Peyer's patch (tissue), 4 donors: ENCODE results near the gene EWSR1.

Experiments used
- POLR2A ChIP-seq, 2 donors: fragments of 450-650 bp; IDR thresholded peaks; one replicate each; pipeline ENCODE4 v1.5.1; 2017; ENCODE audit warnings: antibody characterized with exemption in 2 of 2, mild to moderate bottlenecking in 2 of 2, moderate library complexity in 2 of 2
- TF ChIP-seq, protein P1 (sequence below), 6 experiments: fragments of 450-650 bp in 4 of 6; fragments of 200-600 bp in 2 of 6; sonication (generic) in 1 of 6; IDR thresholded peaks; one replicate each; pipeline ENCODE4 v1.5.1; 2017 to 2019; ENCODE audit warnings: antibody characterized with exemption in 6 of 6, mild to moderate bottlenecking in 3 of 6, moderate library complexity in 1 of 6

DNA sequence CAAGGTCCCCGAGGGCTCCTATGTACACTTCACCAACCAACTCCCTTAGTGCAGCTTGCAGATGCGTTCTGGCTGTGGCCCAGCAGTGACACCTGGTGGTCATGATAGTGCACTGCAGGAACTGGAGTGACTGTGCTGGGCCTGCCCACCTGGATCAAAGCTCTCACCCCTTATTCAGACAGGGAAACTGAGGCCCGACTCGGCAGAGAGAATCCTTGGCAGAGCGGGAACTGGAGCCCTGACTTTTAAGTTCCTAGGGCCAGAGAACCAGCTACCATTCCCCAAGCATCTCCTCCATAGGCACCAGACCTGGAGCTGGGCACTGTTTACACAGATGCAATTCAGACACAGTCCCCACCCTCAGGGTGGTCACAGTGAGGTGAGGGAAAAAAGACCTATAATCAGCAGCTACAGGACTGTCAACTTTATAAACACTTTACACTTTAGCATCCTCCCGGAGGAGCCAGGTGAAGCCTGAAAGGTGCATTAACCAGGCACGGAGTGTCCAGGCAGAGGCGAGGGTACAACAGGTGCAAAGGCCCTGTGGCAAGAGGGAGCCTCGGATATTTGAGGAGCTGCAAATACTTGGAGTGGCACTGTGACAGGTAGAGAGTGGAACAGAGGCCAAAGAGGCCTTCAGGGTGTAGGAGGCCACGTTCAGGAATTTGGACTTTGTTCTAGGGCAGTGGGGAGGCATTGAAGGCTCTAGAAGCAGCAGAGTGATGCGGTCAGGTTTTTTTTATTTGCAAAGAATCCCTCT is 22.3 kb upstream of the EWSR1 start:
- TF ChIP-seq, protein P1, sequence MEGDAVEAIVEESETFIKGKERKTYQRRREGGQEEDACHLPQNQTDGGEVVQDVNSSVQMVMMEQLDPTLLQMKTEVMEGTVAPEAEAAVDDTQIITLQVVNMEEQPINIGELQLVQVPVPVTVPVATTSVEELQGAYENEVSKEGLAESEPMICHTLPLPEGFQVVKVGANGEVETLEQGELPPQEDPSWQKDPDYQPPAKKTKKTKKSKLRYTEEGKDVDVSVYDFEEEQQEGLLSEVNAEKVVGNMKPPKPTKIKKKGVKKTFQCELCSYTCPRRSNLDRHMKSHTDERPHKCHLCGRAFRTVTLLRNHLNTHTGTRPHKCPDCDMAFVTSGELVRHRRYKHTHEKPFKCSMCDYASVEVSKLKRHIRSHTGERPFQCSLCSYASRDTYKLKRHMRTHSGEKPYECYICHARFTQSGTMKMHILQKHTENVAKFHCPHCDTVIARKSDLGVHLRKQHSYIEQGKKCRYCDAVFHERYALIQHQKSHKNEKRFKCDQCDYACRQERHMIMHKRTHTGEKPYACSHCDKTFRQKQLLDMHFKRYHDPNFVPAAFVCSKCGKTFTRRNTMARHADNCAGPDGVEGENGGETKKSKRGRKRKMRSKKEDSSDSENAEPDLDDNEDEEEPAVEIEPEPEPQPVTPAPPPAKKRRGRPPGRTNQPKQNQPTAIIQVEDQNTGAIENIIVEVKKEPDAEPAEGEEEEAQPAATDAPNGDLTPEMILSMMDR (IDR thresholded peaks at IDR 0.05) = peak; percentile 76 to 95 (median 92)
- no peak for TF ChIP-seq POLR2A (IDR thresholded peaks at IDR 0.05)
